ENCODE measurements around the gene PTPRN2. TPM values are rescaled to one million over a fixed set of nuclear protein-coding genes. Genes with fewer than 3 reads are reported as not detected.

The PTPRN2 gene
- total and polyA plus RNA-seq, 8 donors: 4.9 to 136 (median 46.8) TPM

GRCh38 chr7:158490171-158490782 lies 97.3 kb downstream of the PTPRN2 start:
- WGBS, 5 donors: 93 to 96% (median 95%) methylated on average over 19 to 47 of the region's 47 CpGs
- Histone ChIP-seq H3K27ac (no peak overlapping the region), H3K27me3 (peaks cover 0 to 30% (median 0%) of the 10 kb centered on the region in 3 donors), H3K4me3 (no peak overlapping the region), H3K36me3 (peaks cover 0 to 14% (median 4%) of the 10 kb centered on the region in 4 donors), H3K9me3 (no peaks in the 10 kb centered on the region), H3K4me1 (no peaks in the 10 kb centered on the region)
- intact Hi-C loops (cut with DNase I; ENCODE audit: low total_unique reads): no loop called here
- no peak for DNase-seq
- TF ChIP-seq POLR2AphosphoS5 (IDR thresholded peaks at IDR 0.05) (no peak), POLR2A (IDR thresholded peaks at IDR 0.05) (no peak), CTCF (IDR thresholded peaks at IDR 0.05) (no peak), EP300 (IDR thresholded peaks at IDR 0.05) (no peak)

- WGBS, 5 donors: 93 to 96% (median 95%) methylated on average over 31 to 51 of the region's 51 CpGs
- Histone ChIP-seq H3K4me1 (no peaks in the 10 kb centered on the region), H3K4me3 (no peak overlapping the region), H3K27ac (no peak overlapping the region), H3K9me3 (no peaks in the 10 kb centered on the region), H3K36me3 (peaks cover 0 to 19% (median 5%) of the 10 kb centered on the region in 4 donors), H3K27me3 (peaks cover 0 to 23% (median 0%) of the 10 kb centered on the region in 3 donors)
- intact Hi-C loops (cut with DNase I; ENCODE audit: low total_unique reads): no loop called here
- no peak for TF ChIP-seq POLR2A (IDR thresholded peaks at IDR 0.05)
- no peak for TF ChIP-seq EP300 (IDR thresholded peaks at IDR 0.05)
- TF ChIP-seq POLR2AphosphoS5 (IDR thresholded peaks at IDR 0.05): no peak
- no peak for TF ChIP-seq CTCF (IDR thresholded peaks at IDR 0.05)
- DNase-seq: no peak
Measured at GRCh38 chr7:158489462-158490155, 98.0 kb downstream of the PTPRN2 start.

GRCh38 chr7:158488181-158488971 lies 99.2 kb downstream of the PTPRN2 start:
- no peaks in the 10 kb centered on the region for H3K9me3 ChIP-seq
- H3K27ac ChIP-seq: no peak overlapping the region
- H3K4me3 ChIP-seq: no peak overlapping the region
- 87 to 93% (median 92%) methylated on average over 30 to 42 of the region's 42 CpGs for WGBS, 5 donors
- intact Hi-C loops (cut with DNase I; ENCODE audit: low total_unique reads): no loop called here
- no peak for TF ChIP-seq POLR2AphosphoS5 (IDR thresholded peaks at IDR 0.05)
- no peak for TF ChIP-seq EP300 (IDR thresholded peaks at IDR 0.05)
- TF ChIP-seq POLR2A (IDR thresholded peaks at IDR 0.05): no peak
- TF ChIP-seq CTCF (IDR thresholded peaks at IDR 0.05): no peak
- no peak for DNase-seq
- H3K4me1 ChIP-seq: no peaks in the 10 kb centered on the region
- H3K27me3 ChIP-seq: peaks cover 0 to 14% (median 0%) of the 10 kb centered on the region in 3 donors
- H3K36me3 ChIP-seq: peaks cover 0 to 21% (median 5%) of the 10 kb centered on the region in 4 donors

- Histone ChIP-seq H3K27me3 (peaks cover 0 to 14% (median 0%) of the 10 kb centered on the region in 3 donors), H3K36me3 (peaks cover 0 to 21% (median 5%) of the 10 kb centered on the region in 4 donors), H3K4me3 (no peak overlapping the region), H3K9me3 (no peaks in the 10 kb centered on the region), H3K27ac (no peak overlapping the region), H3K4me1 (no peaks in the 10 kb centered on the region)
- no peak for DNase-seq
- no peak for TF ChIP-seq POLR2AphosphoS5 (IDR thresholded peaks at IDR 0.05)
- no peak for TF ChIP-seq POLR2A (IDR thresholded peaks at IDR 0.05)
- TF ChIP-seq CTCF (IDR thresholded peaks at IDR 0.05): no peak
- no peak for TF ChIP-seq EP300 (IDR thresholded peaks at IDR 0.05)
- intact Hi-C loops (cut with DNase I; ENCODE audit: low total_unique reads): no loop called here
- WGBS, 5 donors: 80 to 87% (median 84%) methylated on average over 18 of the region's 18 CpGs
Measured at GRCh38 chr7:158487631-158488151, 99.9 kb downstream of the PTPRN2 start.
